HepG2 (cell line): ENCODE results near the gene NEBL. TPM values are rescaled to one million over a fixed set of nuclear protein-coding genes. Genes with fewer than 3 reads are reported as not detected.

ENCODE experiments used
- ATAC-seq: fragments of 200-7000 bp; cut with Tn5 transposase; 3 replicates; pipeline ENCODE4 v1.9.1; 2020; ENCODE audit warnings: mild to moderate bottlenecking, moderate library complexity
- BruUV-seq: library from RNA; stranded (reverse); fragments of 400-500 nt; replicated peaks from 2 replicates; lab custom pipeline; 2021; lab: Mats Ljungman, UMichigan
- CTCF ChIA-PET: fragments of 300-600 bp; formaldehyde crosslinking; extraction: SDS; loops from one replicate; lab custom pipeline; 2021; ENCODE audit warnings: low total read pairs, inconsistent platforms, low intra/inter-chr PET ratio; lab: Yijun Ruan, JAX
- POLR2A ChIA-PET: fragments of 350-600 bp; sonication (Branson Sonifier 250); formaldehyde crosslinking; loops from one replicate; lab custom pipeline; 2020; ENCODE audit warnings: antibody characterized with exemption, inconsistent platforms; lab: Yijun Ruan, JAX
- DNase-seq: peaks from one replicate; pipeline ENCODE4 v3.0.0-alpha.2; 2015; ENCODE audit warnings: low spot score
- FAIRE-seq: peaks from 3 replicates; lab custom pipeline; 2011; peaks lifted over from hg19 to GRCh38; lab: Jason Lieb, UNC
- H2AFZ ChIP-seq: one replicate; pipeline ENCODE4 v1.6.1; 2011; ENCODE audit warnings: low read length, inconsistent platforms
- H3K27ac ChIP-seq: fragments of 300-600 bp; 3 replicates; pipeline ENCODE4 v1.8.0; 2011; ENCODE audit warnings: mixed run types, mild to moderate bottlenecking, mixed read lengths, low read length, inconsistent platforms; ENCODE audit not compliant: insufficient read depth; ENCODE audit errors: extremely low read length
- H3K27me3 ChIP-seq, 2 experiments: fragments of 200-600 bp in 1 of 2; 2 replicates in 1 of 2; 3 replicates in 1 of 2; pipeline versions ENCODE4 v1.6.0 to v1.8.0; 2011; ENCODE audit warnings: low read length in 2 of 2, mild to moderate bottlenecking in 2 of 2, moderate library complexity in 2 of 2, inconsistent platforms in 1 of 2; ENCODE audit not compliant: insufficient read depth in 2 of 2, control insufficient read depth in 1 of 2
- H3K36me3 ChIP-seq, 2 experiments: fragments of 200-600 bp in 1 of 2; replicated peaks in 1 of 2; 2 replicates in 1 of 2; 3 replicates in 1 of 2; pipeline versions ENCODE4 v1.5.1 to v1.8.0; 2011; ENCODE audit warnings: low read length in 2 of 2, inconsistent platforms in 1 of 2; ENCODE audit not compliant: insufficient read depth in 2 of 2, control insufficient read depth in 1 of 2
- H3K4me1 ChIP-seq: 2 replicates; pipeline ENCODE4 v1.5.1; 2012; ENCODE audit warnings: low read length, inconsistent platforms; ENCODE audit not compliant: insufficient read depth
- H3K4me2 ChIP-seq: 2 replicates; pipeline ENCODE4 v1.6.0; 2011; ENCODE audit warnings: low read depth, low read length, inconsistent platforms
- H3K4me3 ChIP-seq, 3 experiments: fragments of 200-600 bp in 1 of 3; sonication (generic), shearing (Covaris generic) in 1 of 3; replicated peaks in 1 of 3; 2 replicates each; pipeline ENCODE4 v1.5.1; 2011 to 2016; ENCODE audit warnings: low read length in 3 of 3, inconsistent platforms in 2 of 3, low read depth in 2 of 3, mild to moderate bottlenecking in 2 of 3, control low read depth in 1 of 3, mixed read lengths in 1 of 3; ENCODE audit not compliant: insufficient read depth in 1 of 3
- H3K79me2 ChIP-seq: one replicate; pipeline ENCODE4 v1.6.1; 2011; ENCODE audit warnings: low read length, inconsistent platforms; ENCODE audit not compliant: insufficient read depth
- H3K9ac ChIP-seq: 2 replicates; pipeline ENCODE4 v1.6.0; 2011; ENCODE audit warnings: mild to moderate bottlenecking, low read depth, low read length, inconsistent platforms; ENCODE audit not compliant: insufficient read depth
- H3K9me3 ChIP-seq: 2 replicates; pipeline ENCODE4 v1.5.1; 2012; ENCODE audit warnings: mild to moderate bottlenecking, low read length
- H4K20me1 ChIP-seq: 2 replicates; pipeline ENCODE4 v1.6.0; 2011; ENCODE audit warnings: inconsistent platforms, mild to moderate bottlenecking, low read length, moderate library complexity; ENCODE audit not compliant: insufficient read depth
- MLX ChIP-seq: IDR thresholded peaks from 2 replicates; pipeline ENCODE4 v1.6.1; 2016
- NCOA5 ChIP-seq: sonication (generic); formaldehyde crosslinking; IDR thresholded peaks from 2 replicates; pipeline ENCODE4 v1.4.0; 2020; ENCODE audit warnings: missing genetic modification reagents
- UBTF ChIP-seq: sonication (generic); formaldehyde crosslinking; IDR thresholded peaks from 2 replicates; pipeline ENCODE4 v1.4.0; 2020; ENCODE audit warnings: mild to moderate bottlenecking, missing genetic modification reagents
- ZNF296 ChIP-seq: sonication (generic); formaldehyde crosslinking; conservative IDR thresholded peaks from 2 replicates; pipeline ENCODE4 v1.5.0; 2020; ENCODE audit warnings: mild to moderate bottlenecking, missing genetic modification reagents
- ZSCAN9 ChIP-seq: IDR thresholded peaks from 2 replicates; pipeline ENCODE4 v1.6.1; 2016; ENCODE audit warnings: borderline replicate concordance
- WGBS: methylation state at CpG from one replicate; pipeline ENCODE4 v1.1.6; 2017; ENCODE audit warnings: low lambda C conversion rate; 5-methylcytosine and 5-hydroxymethylcytosine counted together
- in situ Hi-C: cut with HindIII; loops from 2 replicates; pipeline ENCODE4 v1.10.0; 2017; ENCODE audit warnings: low pct_unique_long_range_greater_than_20kb; ENCODE audit not compliant: extremely low pct_ligation_motif_present
- intact Hi-C: fragments of 100-400 bp; cut with micrococcal nuclease; formaldehyde crosslinking; loops from one replicate; pipeline ENCODE4 v1.10.0; 2022; ENCODE audit not compliant: unreplicated experiment
- polyA plus RNA-seq, 8 experiments: library from polyadenylated mRNA; depleted of rRNA in 3 of 8; stranded (reverse) in 7 of 8; unstranded in 1 of 8; fragments of >200 nt; fragmentation: Illumina TruSeq in 4 of 8; extraction: Trizol in 4 of 8; gene quantifications; 2 replicates each; pipeline versions ENCODE4 v1.2.1 to v1.2.3, GENCODE V29; 2011 to 2016; ENCODE audit warnings: low read depth in 4 of 8, missing spikeins in 1 of 8, mixed read lengths in 1 of 8; ENCODE audit not compliant: insufficient read depth in 1 of 8
- total RNA-seq, 5 experiments: library from RNA; depleted of rRNA; stranded (reverse); fragments of >200 nt; fragmentation: Illumina TruSeq; extraction: Trizol; gene quantifications; 2 replicates each; pipeline ENCODE4 v1.2.3, GENCODE V29; 2016; ENCODE audit warnings: low read depth in 1 of 5
- TF ChIP-seq, protein P1 (sequence below), 2 experiments: IDR thresholded peaks; 2 replicates each; pipeline ENCODE4 v1.6.1; 2011 to 2012; ENCODE audit warnings: low read length in 2 of 2, borderline replicate concordance in 1 of 2, low read depth in 1 of 2, mild to moderate bottlenecking in 1 of 2, moderate library complexity in 1 of 2

Gene NEBL
- total and polyA plus RNA-seq, 2 of the 13 experiments (the other 11 are each of a cell fraction or from before 2014, with no cell fraction given): not detected

DNA sequence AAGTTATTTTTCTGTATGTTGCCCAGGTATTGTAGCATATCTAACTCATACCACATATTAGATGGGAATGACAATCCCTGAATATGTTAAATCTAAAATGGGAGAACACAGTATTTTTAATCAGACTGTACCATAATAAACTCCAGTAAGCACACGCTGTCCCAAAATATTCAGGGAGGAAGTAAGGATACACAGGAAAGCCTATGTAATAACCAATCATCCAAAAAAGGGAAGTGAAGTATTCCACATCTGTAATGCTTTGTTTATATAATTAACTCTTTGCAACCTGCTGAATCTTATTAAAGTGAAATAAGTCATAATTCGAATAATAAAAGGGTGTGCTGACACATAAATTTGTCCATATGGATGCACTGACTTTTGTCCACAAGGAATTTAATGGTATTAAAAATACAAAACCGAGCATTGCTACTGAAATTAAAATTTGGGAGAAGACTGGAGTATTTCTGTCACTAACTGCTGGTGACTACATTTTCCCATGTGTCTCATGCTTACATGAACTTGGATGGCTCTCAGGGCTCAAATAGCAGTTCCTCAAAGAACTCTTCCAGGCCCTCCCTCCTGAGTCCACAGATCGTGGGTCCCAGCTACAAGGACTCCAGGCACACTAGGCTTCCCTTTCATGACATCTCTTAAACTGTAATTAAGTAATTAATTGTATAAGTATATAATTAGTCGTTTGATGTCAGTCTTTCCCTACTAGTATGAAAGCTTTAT lies 120.6 kb downstream of the NEBL start:
- FAIRE-seq: no peak
- no peaks in the 10 kb centered on the region for H4K20me1 ChIP-seq
- 5% methylated on average over 5 of the region's 5 CpGs for WGBS
- POLR2A ChIA-PET: no interaction called here
- H3K27ac ChIP-seq: no peak overlapping the region
- H3K27me3 ChIP-seq: no peaks in the 10 kb centered on the region
- H3K9me3 ChIP-seq: no peaks in the 10 kb centered on the region
- no peak for DNase-seq
- ATAC-seq: no peak
- no peak overlapping the region for H3K9ac ChIP-seq
- H3K4me1 ChIP-seq: no peaks in the 10 kb centered on the region
- intact Hi-C loops: no loop called here
- no peaks in the 10 kb centered on the region for H3K79me2 ChIP-seq
- no peak overlapping the region for H3K4me3 ChIP-seq
- no TSS peak for BruUV-seq
- no peak overlapping the region for H3K4me2 ChIP-seq
- no peaks in the 10 kb centered on the region for H3K36me3 ChIP-seq
- no peak overlapping the region for H2AFZ ChIP-seq
- CTCF ChIA-PET: no interaction called here
- no peak for TF ChIP-seq ZSCAN9 (CRISPR knock-in tag)
- TF ChIP-seq MLX (CRISPR knock-in tag): no peak
- TF ChIP-seq NCOA5: no peak
- no peak for TF ChIP-seq UBTF (CRISPR knock-in tag)
- TF ChIP-seq ZNF296: no peak
- TF ChIP-seq, protein P1, sequence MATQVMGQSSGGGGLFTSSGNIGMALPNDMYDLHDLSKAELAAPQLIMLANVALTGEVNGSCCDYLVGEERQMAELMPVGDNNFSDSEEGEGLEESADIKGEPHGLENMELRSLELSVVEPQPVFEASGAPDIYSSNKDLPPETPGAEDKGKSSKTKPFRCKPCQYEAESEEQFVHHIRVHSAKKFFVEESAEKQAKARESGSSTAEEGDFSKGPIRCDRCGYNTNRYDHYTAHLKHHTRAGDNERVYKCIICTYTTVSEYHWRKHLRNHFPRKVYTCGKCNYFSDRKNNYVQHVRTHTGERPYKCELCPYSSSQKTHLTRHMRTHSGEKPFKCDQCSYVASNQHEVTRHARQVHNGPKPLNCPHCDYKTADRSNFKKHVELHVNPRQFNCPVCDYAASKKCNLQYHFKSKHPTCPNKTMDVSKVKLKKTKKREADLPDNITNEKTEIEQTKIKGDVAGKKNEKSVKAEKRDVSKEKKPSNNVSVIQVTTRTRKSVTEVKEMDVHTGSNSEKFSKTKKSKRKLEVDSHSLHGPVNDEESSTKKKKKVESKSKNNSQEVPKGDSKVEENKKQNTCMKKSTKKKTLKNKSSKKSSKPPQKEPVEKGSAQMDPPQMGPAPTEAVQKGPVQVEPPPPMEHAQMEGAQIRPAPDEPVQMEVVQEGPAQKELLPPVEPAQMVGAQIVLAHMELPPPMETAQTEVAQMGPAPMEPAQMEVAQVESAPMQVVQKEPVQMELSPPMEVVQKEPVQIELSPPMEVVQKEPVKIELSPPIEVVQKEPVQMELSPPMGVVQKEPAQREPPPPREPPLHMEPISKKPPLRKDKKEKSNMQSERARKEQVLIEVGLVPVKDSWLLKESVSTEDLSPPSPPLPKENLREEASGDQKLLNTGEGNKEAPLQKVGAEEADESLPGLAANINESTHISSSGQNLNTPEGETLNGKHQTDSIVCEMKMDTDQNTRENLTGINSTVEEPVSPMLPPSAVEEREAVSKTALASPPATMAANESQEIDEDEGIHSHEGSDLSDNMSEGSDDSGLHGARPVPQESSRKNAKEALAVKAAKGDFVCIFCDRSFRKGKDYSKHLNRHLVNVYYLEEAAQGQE (IDR thresholded peaks at IDR 0.05; ENCODE audit: borderline replicate concordance in 1 of 2, low read depth in 1 of 2, low read length in 2 of 2): no peak
- in situ Hi-C loops: no loop called here
